Tongue (tissue), 2 donors: ENCODE measurements around the gene CDK2AP2. TPM values are rescaled to one million over a fixed set of nuclear protein-coding genes. Genes with fewer than 3 reads are reported as not detected.

Experiments
- DNase-seq: peaks from one replicate; pipeline ENCODE4 v3.0.0-alpha.2; 2015
- total RNA-seq: library from RNA; depleted of rRNA; stranded (reverse); fragments of >200 nt; gene quantifications from one replicate; pipeline ENCODE4 v1.2.3, GENCODE V29; 2014

The CDK2AP2 gene
- total RNA-seq, 1 donor from 2014 or later, result 10.3 TPM

GRCh38 chr11:67503119-67504004, 4.6 kb downstream of the CDK2AP2 start:
- no peak for DNase-seq

DNA sequence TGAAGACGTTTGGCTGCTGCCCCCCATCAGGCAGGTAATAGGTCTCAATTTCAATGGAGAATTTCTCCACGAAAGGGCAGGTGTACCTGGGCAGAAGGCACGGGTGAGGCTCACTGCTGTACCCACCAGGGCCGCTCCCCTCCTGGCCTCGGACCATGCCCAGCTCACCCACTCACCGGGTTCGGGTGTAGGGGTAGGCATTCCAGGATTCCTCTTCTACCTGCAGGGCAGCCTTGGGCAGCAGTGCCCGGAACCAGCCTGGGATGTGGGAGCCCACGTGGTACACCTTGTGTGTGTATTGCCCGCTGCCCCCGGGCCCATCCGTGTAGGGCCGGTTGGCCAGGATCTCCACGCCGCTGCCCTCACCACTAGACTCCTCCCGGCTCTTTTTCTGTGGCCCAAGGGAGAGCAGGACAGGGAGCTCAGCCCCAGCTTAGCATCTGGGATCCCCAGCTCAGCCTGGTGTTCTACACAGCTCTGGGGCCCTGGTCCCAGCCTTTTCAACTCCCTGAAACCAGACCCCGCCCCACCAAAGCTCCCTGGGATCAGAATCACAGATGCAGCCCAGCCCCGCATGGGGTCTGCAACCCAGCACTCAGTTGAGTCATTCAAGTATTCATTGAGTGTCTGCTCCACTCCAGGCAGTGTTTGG, 5.5 kb downstream of the CDK2AP2 start:
- no peak for DNase-seq

- DNase-seq, result no peak
Measured at GRCh38 chr11:67501854-67502253, 6.1 kb downstream of the CDK2AP2 start.

DNA sequence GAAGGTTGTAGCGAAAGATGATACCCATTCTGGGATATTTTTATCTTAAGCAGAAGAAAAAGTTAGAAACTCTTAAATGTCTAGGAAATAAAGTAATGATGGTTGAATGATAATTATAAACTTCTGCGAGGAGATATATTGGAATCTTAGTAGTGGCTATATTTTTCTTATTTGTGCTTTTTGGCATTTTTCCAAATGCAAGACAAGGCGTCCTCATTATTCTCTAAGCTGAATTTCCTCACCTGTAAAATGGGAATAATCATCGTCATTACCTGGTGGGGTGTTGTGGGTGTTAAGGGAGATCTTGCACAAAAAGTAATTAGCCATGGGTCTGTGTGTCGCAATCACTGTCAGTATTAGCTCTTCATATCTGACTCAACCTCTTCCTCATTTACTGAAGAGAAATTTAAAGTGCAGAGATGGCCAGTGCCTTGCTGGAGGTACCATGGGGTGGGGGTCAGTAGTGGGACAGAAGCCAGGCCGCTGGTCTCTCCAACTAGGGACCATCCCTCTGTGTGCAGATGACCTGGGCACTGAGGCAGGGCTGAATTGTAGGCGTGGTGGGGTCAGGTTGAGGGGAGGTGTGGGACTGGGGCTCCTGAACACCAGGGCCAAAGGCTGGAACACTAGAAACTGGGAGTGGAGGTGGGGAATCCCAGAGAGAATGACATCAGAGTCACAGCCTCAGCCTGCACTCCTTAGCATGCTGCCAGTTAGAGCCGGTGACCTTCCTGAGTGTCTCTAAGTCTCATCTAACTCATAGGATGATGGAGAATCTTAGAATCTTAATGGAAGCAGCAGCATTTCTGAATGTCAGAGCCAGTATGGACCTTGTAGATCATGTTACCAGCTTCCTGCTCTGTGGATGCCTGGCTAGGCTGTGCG, 6.9 kb downstream of the CDK2AP2 start:
- DNase-seq, result no peak

DNA sequence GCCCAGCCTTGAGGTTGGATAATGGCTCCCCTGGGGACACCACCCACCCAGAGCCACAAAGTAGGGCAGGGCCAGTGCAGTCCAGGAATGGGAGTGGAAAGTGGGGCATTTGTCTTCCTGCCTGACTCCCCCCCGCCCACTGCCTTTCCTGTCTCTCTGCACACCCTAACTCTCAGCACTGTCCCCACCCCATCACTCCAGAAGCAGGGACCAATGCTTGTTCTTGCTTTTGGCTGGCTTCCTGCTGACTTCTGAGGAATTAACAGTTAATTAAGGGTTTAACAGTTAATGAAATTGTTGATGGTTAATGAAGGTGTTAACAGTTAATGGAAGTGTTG, 7.5 kb downstream of the CDK2AP2 start:
- DNase-seq, result no peak

DNA sequence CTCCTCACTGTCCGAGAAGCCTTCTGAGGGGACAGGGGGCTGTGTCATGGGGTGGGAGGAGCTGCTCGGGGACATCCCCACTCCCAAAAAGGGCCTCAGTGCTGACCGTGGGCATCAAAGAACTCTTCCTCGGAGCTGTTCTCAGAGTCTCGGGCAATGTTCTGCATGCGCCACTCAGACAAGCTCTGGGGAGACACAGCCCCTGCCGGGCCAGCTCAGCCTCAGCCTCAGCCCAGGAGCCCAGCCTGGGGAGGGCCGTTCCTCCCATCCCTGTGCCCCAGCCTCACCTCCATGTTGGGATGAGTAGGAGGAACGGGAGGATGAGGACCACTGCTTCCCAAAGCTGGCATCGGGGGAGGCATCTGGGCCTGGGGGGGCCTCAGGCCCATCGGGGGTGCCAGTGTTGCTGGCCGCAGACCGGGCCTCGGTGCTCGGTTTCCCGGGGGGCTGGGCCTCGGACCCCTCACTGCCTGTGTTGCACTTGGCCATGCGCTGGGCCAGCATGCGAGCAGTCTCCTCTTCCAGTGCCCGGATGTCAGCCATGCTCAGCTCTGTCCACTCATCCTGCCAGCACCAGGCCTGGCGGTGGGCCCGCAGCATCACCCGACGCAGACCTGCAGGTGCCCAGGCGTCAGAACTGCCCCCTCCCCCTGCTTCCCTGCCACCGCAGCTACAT, 8.0 kb downstream of the CDK2AP2 start:
- no peak for DNase-seq

DNA sequence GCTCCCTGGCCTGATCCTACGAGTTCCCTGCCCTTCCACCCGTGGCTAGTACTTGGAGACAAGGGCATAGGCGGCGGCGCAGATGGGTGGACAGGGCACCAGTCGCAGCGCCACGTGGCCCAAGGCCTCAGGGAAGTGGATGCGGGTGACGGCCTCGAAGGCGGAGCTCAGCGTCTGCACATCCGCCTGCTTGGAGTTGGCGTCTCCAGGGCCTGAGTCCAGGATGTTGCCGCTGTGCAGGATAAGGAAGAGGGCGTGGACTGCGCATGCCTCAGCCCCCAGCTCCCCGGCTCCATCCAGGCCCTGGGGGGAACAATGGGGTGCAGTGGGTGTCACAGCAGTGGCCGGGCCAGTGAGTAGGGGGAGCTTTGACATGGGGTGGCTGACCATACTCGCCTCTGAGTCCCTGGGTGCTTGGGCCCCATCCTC, 9.4 kb downstream of the CDK2AP2 start:
- no peak for DNase-seq

- no peak for DNase-seq
Measured at GRCh38 chr11:67497656-67498291, 10.2 kb downstream of the CDK2AP2 start.

DNA sequence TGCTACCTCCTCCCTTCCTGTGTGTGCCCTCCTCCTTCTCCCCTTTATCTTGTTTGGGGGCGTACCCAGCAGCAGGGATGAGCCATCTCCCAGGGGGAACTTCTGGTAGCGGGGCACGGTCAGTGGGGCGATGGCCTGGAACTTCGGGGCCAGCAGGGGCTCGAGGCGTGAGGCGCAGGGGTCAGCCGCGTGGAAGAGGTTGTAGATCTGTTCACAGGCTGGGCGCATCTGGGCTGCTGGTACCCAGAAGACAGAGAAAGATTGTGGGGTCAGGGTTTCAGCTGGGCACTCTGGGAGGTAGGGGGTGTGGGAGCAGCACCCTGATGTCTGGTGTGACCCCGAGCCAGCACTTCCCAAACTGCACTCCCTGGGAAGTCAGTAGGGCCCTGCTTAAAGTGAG, 11.8 kb downstream of the CDK2AP2 start:
- no peak for DNase-seq

DNA sequence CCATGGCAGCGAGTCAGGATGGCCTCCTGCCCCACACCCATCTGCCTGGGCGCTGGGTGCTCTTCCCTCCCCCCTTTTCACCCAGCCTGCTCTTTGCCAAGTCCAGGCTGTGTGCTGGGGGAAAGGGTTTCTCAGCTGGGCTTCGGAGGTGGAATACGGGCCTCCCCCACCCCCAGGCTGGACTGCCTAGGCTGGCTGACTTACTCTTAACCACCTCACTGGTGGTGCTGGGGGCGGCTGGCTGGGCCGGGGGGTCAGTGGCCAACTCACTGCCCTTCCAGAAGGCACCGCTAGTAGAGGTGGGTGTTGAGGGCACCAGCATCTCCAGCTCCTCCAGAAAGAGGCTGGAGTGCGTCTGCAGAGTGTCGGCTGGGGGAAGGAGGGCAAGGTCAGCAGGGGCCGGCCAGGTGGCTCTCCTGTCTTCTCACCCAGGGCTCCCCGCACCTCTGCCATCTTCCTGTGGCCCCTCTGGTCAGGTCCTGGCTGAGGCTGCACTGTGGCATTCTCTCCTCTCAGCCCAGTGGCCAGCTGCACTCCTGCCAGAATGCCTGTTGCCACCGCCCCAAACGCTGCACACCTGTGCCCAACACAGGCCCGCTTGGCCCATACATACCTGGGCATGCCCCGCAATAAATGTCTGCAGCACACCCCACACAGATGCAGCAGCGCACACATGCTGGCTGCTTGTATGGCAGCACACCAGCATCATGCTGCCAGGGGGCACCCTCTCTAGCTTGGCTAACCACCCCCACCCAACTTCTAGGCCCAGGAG, 12.5 kb downstream of the CDK2AP2 start:
- no peak for DNase-seq

GRCh38 chr11:67494371-67495233, 13.4 kb downstream of the CDK2AP2 start:
- no peak for DNase-seq

- DNase-seq, result no peak
Measured at GRCh38 chr11:67493548-67494370, 14.2 kb downstream of the CDK2AP2 start.

GRCh38 chr11:67492801-67493547, 15.0 kb downstream of the CDK2AP2 start:
- DNase-seq, result no peak

DNA sequence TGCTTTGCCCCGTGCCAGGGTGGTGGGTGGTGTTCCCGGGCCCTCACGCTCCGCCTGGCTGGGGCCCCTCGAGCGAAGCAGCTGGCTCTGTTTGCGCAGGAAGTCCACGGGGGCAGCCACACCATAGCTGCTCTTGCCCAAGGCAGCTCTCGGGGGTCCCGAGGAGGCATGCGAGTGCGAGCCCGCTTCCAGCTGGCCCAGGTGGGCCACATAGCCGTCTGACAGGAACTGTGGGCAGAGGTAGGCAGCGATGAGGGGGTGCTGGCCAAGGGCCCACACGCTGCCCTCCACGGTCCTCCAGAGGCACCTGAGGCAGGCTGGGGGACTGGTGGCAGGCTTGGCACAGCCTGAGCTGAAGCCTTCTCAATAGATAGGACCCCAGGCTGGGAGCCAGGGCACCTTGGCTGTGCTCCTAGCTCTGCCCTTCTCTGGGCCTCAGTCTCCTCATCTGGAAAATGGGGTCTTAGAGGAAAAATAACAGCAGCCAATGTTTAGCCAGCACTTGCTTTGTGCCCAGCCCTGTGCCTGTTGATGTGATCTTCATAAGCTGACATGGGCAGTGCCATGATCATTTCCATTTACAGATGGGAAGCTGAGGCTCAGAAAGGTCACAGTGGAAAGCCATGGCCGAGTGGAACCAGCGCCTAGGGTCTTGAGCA, 15.8 kb downstream of the CDK2AP2 start:
- DNase-seq, result no peak

DNA sequence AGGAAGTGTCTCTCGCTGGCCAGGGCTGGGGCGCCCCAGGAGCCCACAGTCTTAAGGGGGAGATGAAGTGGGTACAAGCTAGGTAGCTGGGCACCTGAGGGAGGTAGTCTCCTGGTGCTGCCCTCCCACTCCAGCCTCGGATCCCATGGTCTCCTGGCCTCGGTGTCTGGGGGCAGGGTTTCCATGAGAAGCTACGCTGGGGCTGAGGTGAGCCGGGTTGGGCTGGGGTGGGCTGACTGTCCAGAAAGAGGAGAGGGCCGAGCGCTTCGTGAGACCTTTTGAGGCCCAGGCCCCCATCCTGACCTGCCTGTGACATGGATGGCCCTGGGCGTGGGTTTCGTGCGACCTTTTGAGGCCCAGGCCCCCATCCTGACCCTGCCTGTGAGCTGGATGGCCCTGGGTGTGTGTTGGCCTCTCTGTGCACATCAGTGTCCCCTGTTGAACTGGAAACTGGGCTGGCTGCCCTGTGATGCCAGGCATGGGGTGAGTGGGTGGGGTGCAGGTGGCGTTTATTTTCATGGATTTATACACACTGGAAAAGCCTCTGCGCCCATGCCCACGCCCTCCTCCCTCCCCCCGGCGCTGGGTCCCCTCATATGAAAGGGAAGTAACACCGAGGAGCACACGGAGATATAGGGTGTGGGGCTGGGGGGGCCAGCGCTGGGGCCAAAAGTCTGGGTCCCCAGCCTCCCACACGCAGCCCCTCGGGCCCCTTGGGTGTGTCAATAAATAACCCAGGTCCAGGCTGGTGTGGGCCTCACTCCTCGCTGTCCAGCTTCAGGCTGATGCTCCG, 16.5 kb downstream of the CDK2AP2 start:
- no peak for DNase-seq

GRCh38 chr11:67490727-67491065, 17.3 kb downstream of the CDK2AP2 start:
- DNase-seq, result no peak
